ENCODE measurements around the gene BTNL9. TPM values are rescaled to one million over a fixed set of nuclear protein-coding genes. Genes with fewer than 3 reads are reported as not detected.

The BTNL9 gene
- total RNA-seq, 2 donors from 2014 or later = 1.8 TPM; not detected in 1

GRCh38 chr5:181035991-181036815, 3.9 kb upstream of the BTNL9 start:
- H3K27me3 Mint-ChIP-seq = peaks cover 51% of the 10 kb centered on the region
- peaks cover 4% of the 10 kb centered on the region for H3K36me3 Mint-ChIP-seq (ENCODE audit: low read depth)
- H3K4me1 Mint-ChIP-seq = peaks cover 2% of the 10 kb centered on the region
- no peak overlapping the region for H3K27ac Mint-ChIP-seq
- DNase-seq (no peak), ATAC-seq (no peak)
- no peaks in the 10 kb centered on the region for H3K9me3 ChIP-seq (ENCODE audit: control insufficient read depth, low read length, poor library complexity, severe bottlenecking)
- H3K4me3 Mint-ChIP-seq = no peak overlapping the region

GRCh38 chr5:181036816-181037364, 3.2 kb upstream of the BTNL9 start:
- no peak for DNase-seq

GRCh38 chr5:181037365-181037861, 2.7 kb upstream of the BTNL9 start:
- DNase-seq (no peak), ATAC-seq (no peak)
- peaks cover 2% of the 10 kb centered on the region for H3K4me1 Mint-ChIP-seq
- peaks cover 63% of the 10 kb centered on the region for H3K27me3 Mint-ChIP-seq
- H3K36me3 Mint-ChIP-seq (ENCODE audit: low read depth) = no peaks in the 10 kb centered on the region
- H3K27ac Mint-ChIP-seq = no peak overlapping the region
- H3K4me3 Mint-ChIP-seq = no peak overlapping the region
- no peaks in the 10 kb centered on the region for H3K9me3 ChIP-seq (ENCODE audit: control insufficient read depth, low read length, poor library complexity, severe bottlenecking)

More at GRCh38 chr5:181036816-181037364, 3.2 kb upstream of the BTNL9 start:
- H3K27ac Mint-ChIP-seq = no peak overlapping the region
- no peak for ATAC-seq
- peaks cover 57% of the 10 kb centered on the region for H3K27me3 Mint-ChIP-seq
- H3K36me3 Mint-ChIP-seq (ENCODE audit: low read depth) = peaks cover 2% of the 10 kb centered on the region
- no peaks in the 10 kb centered on the region for H3K9me3 ChIP-seq (ENCODE audit: control insufficient read depth, low read length, poor library complexity, severe bottlenecking)
- H3K4me3 Mint-ChIP-seq = no peak overlapping the region
- H3K4me1 Mint-ChIP-seq = peaks cover 2% of the 10 kb centered on the region

- Mint-ChIP-seq H3K27ac (no peak overlapping the region), H3K4me1 (peaks cover 6% of the 10 kb centered on the region), H3K36me3 (ENCODE audit: low read depth) (peaks cover 3% of the 10 kb centered on the region), H3K27me3 (peaks cover 68% of the 10 kb centered on the region), H3K4me3 (no peak overlapping the region)
- no peaks in the 10 kb centered on the region for H3K9me3 ChIP-seq (ENCODE audit: control insufficient read depth, low read length, poor library complexity, severe bottlenecking)
- no peak for ATAC-seq
- no peak for DNase-seq
These were observed 595 bp upstream of the BTNL9 start for GRCh38 chr5:181039471-181039870.

GRCh38 chr5:181040631-181040945, 522 bp downstream of the BTNL9 start:
- no peak for ATAC-seq
- Mint-ChIP-seq H3K4me1 (peaks cover 6% of the 10 kb centered on the region), H3K27ac (no peak overlapping the region), H3K27me3 (peaks cover 65% of the 10 kb centered on the region), H3K4me3 (no peak overlapping the region), H3K36me3 (ENCODE audit: low read depth) (peaks cover 3% of the 10 kb centered on the region)
- no peak for DNase-seq
- no peaks in the 10 kb centered on the region for H3K9me3 ChIP-seq (ENCODE audit: control insufficient read depth, low read length, poor library complexity, severe bottlenecking)

- H3K4me3 Mint-ChIP-seq = no peak overlapping the region
- ATAC-seq = no peak
- H3K27ac Mint-ChIP-seq = no peak overlapping the region
- no peak for DNase-seq
- peaks cover 60% of the 10 kb centered on the region for H3K27me3 Mint-ChIP-seq
- peaks cover 6% of the 10 kb centered on the region for H3K4me1 Mint-ChIP-seq
- peaks cover 3% of the 10 kb centered on the region for H3K36me3 Mint-ChIP-seq (ENCODE audit: low read depth)
- H3K9me3 ChIP-seq (ENCODE audit: control insufficient read depth, low read length, poor library complexity, severe bottlenecking) = no peaks in the 10 kb centered on the region
These were observed 977 bp downstream of the BTNL9 start for GRCh38 chr5:181041043-181041442.

- no peak for ATAC-seq
- H3K36me3 Mint-ChIP-seq (ENCODE audit: low read depth) = peaks cover 3% of the 10 kb centered on the region
- H3K4me1 Mint-ChIP-seq = peaks cover 6% of the 10 kb centered on the region
- H3K27ac Mint-ChIP-seq = no peak overlapping the region
- DNase-seq = no peak
- H3K4me3 Mint-ChIP-seq = no peak overlapping the region
- H3K27me3 Mint-ChIP-seq = peaks cover 52% of the 10 kb centered on the region
- no peaks in the 10 kb centered on the region for H3K9me3 ChIP-seq (ENCODE audit: control insufficient read depth, low read length, poor library complexity, severe bottlenecking)
These were observed 2.1 kb downstream of the BTNL9 start for GRCh38 chr5:181042036-181042713.

- H3K9me3 ChIP-seq (ENCODE audit: control insufficient read depth, low read length, poor library complexity, severe bottlenecking) = no peaks in the 10 kb centered on the region
- ATAC-seq = no peak
- Mint-ChIP-seq H3K36me3 (ENCODE audit: low read depth) (peaks cover 3% of the 10 kb centered on the region), H3K27me3 (peaks cover 52% of the 10 kb centered on the region), H3K27ac (no peak overlapping the region), H3K4me3 (no peak overlapping the region), H3K4me1 (peaks cover 6% of the 10 kb centered on the region)
- DNase-seq = no peak
These were observed 2.7 kb downstream of the BTNL9 start for GRCh38 chr5:181042722-181043121.

GRCh38 chr5:181043285-181044092, 3.4 kb downstream of the BTNL9 start:
- Mint-ChIP-seq H3K4me3 (no peak overlapping the region), H3K36me3 (ENCODE audit: low read depth) (peaks cover 3% of the 10 kb centered on the region), H3K27ac (no peak overlapping the region), H3K27me3 (peaks cover 45% of the 10 kb centered on the region), H3K4me1 (peaks cover 6% of the 10 kb centered on the region)
- DNase-seq (no peak), ATAC-seq (no peak)
- H3K9me3 ChIP-seq (ENCODE audit: control insufficient read depth, low read length, poor library complexity, severe bottlenecking) = no peaks in the 10 kb centered on the region

- H3K4me3 Mint-ChIP-seq = no peak overlapping the region
- peaks cover 7% of the 10 kb centered on the region for H3K4me1 Mint-ChIP-seq
- no peak overlapping the region for H3K27ac Mint-ChIP-seq
- no peaks in the 10 kb centered on the region for H3K9me3 ChIP-seq (ENCODE audit: control insufficient read depth, low read length, poor library complexity, severe bottlenecking)
- DNase-seq (no peak), ATAC-seq (no peak)
- peaks cover 3% of the 10 kb centered on the region for H3K36me3 Mint-ChIP-seq (ENCODE audit: low read depth)
- peaks cover 41% of the 10 kb centered on the region for H3K27me3 Mint-ChIP-seq
These were observed 4.1 kb downstream of the BTNL9 start for GRCh38 chr5:181044093-181044599.

GRCh38 chr5:181044662-181045305, 4.7 kb downstream of the BTNL9 start:
- ATAC-seq = no peak
- Mint-ChIP-seq H3K36me3 (ENCODE audit: low read depth) (peaks cover 5% of the 10 kb centered on the region), H3K27me3 (peaks cover 41% of the 10 kb centered on the region), H3K4me3 (no peak overlapping the region), H3K27ac (no peak overlapping the region), H3K4me1 (peaks cover 7% of the 10 kb centered on the region)
- DNase-seq = no peak
- H3K9me3 ChIP-seq (ENCODE audit: control insufficient read depth, low read length, poor library complexity, severe bottlenecking) = no peaks in the 10 kb centered on the region

GRCh38 chr5:181045316-181045715, 5.2 kb downstream of the BTNL9 start:
- H3K9me3 ChIP-seq (ENCODE audit: control insufficient read depth, low read length, poor library complexity, severe bottlenecking) = no peaks in the 10 kb centered on the region
- H3K27me3 Mint-ChIP-seq = peaks cover 41% of the 10 kb centered on the region
- no peak overlapping the region for H3K27ac Mint-ChIP-seq

More at GRCh38 chr5:181045316-181045715, 5.2 kb downstream of the BTNL9 start:
- Mint-ChIP-seq H3K4me3 (no peak overlapping the region), H3K4me1 (peaks cover 7% of the 10 kb centered on the region), H3K36me3 (ENCODE audit: low read depth) (peaks cover 5% of the 10 kb centered on the region)
- ATAC-seq (no peak), DNase-seq (no peak)
